22Rv1 (cell line): Measurements from ENCODE around the gene HOXA10.

ENCODE experiments used
- H3K27ac ChIP-seq: fragments of 450-650 bp; 2 replicates; pipeline ENCODE4 v1.5.1; 2017
- CTCF ChIP-seq: fragments of 450-650 bp; IDR thresholded peaks from 2 replicates; pipeline ENCODE4 v1.5.1; 2017; ENCODE audit warnings: mild to moderate bottlenecking
- ZFX ChIP-seq: fragments of 450-650 bp; IDR thresholded peaks from 2 replicates; pipeline ENCODE4 v1.6.1; 2017; ENCODE audit warnings: antibody characterized with exemption, borderline replicate concordance

Gene HOXA10

DNA sequence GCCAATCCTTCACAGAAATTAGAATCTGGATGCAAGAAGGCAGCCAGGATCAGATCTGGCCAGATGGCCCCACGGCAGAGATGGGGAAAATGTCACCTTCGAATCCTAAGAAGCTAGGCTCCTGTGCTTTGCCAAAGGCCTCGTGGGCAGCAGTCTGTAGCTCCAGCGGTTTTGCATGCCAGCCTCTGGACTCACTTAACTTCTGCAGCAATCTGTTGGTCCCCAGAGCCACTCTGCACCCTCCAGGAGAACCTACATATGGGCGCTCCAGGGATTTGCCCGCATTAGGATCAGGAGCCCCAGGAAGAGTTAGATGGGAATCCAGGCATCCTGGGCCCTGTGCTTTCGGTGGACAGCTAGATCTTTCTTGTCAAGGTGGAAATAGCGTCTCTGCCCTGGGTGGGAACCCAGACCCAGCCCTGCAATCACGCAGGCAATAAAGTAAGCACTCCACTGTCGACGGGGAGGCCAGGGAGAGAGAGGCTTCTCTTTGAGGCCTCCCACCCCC is 35.9 kb upstream of the HOXA10 start:
- no peak for TF ChIP-seq ZFX
- no peak for TF ChIP-seq CTCF
- no peak overlapping the region for H3K27ac ChIP-seq

DNA sequence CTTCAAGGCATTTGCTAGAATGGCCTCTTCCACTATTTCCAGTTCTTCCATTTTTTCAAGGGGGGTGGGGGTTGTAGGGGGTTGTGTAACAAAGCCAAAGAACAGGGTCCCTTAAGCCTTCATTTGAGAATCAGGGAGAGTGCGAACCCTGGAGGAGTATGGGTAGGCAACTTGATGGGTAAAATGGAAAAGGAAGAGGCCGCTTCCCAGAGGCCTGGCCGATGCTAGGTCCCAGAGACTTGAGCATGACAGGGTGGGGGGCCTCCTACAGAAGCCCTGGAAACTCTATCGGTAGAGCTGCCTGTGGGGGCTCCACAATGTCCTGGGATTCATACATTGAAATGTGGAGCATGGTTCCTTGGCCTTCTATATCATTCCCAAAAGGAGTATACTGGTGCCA is 34.9 kb upstream of the HOXA10 start:
- no peak overlapping the region for H3K27ac ChIP-seq
- TF ChIP-seq ZFX, result no peak
- TF ChIP-seq CTCF, result no peak

GRCh38 chr7:27207348-27207985 is 33.3 kb upstream of the HOXA10 start:
- TF ChIP-seq ZFX (no peak), CTCF (no peak)
- no peak overlapping the region for H3K27ac ChIP-seq

GRCh38 chr7:27205325-27206280 is 31.5 kb upstream of the HOXA10 start:
- no peak overlapping the region for H3K27ac ChIP-seq
- no peak for TF ChIP-seq ZFX
- TF ChIP-seq CTCF, result no peak

DNA sequence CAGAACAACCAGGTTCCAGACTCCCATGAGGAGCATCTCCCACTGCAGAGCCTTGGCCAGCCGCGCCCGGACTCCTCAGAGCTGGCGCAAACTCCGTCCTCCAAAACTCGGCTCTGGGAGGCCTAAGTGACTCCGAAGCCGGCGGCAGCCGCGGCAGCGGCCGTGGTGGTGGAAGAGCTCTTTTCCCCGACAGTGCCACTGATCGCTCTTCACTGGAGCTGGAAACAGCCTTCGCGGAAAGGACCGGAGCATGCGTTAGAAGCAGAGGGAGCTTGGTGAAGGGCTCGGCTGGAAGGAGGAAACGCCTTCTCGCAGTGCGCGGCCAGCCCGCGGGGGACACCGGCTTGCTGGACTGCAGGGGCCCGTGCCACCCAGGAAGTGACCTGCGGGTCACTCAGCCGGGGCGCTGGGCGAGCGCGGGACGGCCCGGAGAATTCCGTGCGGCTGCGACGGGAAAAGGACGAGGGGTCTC is 30.8 kb upstream of the HOXA10 start:
- no peak overlapping the region for H3K27ac ChIP-seq
- TF ChIP-seq ZFX (no peak), CTCF (no peak)

- no peak overlapping the region for H3K27ac ChIP-seq
- TF ChIP-seq ZFX, result no peak
- no peak for TF ChIP-seq CTCF
These were observed 30.0 kb upstream of the HOXA10 start for GRCh38 chr7:27203964-27204594.
